SK-N-SH treated with all-trans-retinoic acid at 6 μM for 48 hours (cell line): Measurements from ENCODE around the gene CNN2.

Experiments
- ATAC-seq: fragments of 200-7000 bp; cut with Tn5 transposase; 3 replicates; pipeline ENCODE4 v1.9.1; 2020; ENCODE audit warnings: mild to moderate bottlenecking, moderate library complexity
- ARNTL ChIP-seq: fragments of 450-650 bp; formaldehyde crosslinking; IDR thresholded peaks from 2 replicates; pipeline ENCODE4 v1.5.0; 2020; ENCODE audit warnings: low read depth, mild to moderate bottlenecking, moderate library complexity, borderline replicate concordance
- BACH2 ChIP-seq: fragments of 250-450 bp; sonication (Bioruptor Pico); IDR thresholded peaks from 2 replicates; pipeline ENCODE4 v1.9.0; 2021; ENCODE audit warnings: mild to moderate bottlenecking, borderline replicate concordance
- ESRRG ChIP-seq: fragments of 250-450 bp; sonication (Bioruptor Pico); IDR thresholded peaks from 2 replicates; pipeline ENCODE4 v1.6.1; 2021; ENCODE audit warnings: mild to moderate bottlenecking
- GLIS3 ChIP-seq: fragments of 250-450 bp; sonication (Bioruptor Pico); IDR thresholded peaks from 2 replicates; pipeline ENCODE4 v1.5.0; 2020; ENCODE audit warnings: mild to moderate bottlenecking, moderate library complexity
- ISL1 ChIP-seq: fragments of 250-450 bp; sonication (Bioruptor Pico); IDR thresholded peaks from 2 replicates; pipeline ENCODE4 v2.1.2; 2022; ENCODE audit warnings: mild to moderate bottlenecking, moderate library complexity
- OSR1 ChIP-seq: fragments of 250-450 bp; sonication (Bioruptor Pico); IDR thresholded peaks from 2 replicates; pipeline ENCODE4 v1.8.0; 2022; ENCODE audit warnings: moderate library complexity, mild to moderate bottlenecking, inconsistent platforms
- PPARA ChIP-seq: fragments of 250-450 bp; sonication (Bioruptor Pico); IDR thresholded peaks from 2 replicates; pipeline ENCODE4 v1.5.0; 2020; ENCODE audit warnings: mild to moderate bottlenecking, borderline replicate concordance
- RARB ChIP-seq: fragments of 250-450 bp; sonication (Bioruptor Pico); IDR thresholded peaks from 2 replicates; pipeline ENCODE4 v1.8.0; 2021; ENCODE audit warnings: mild to moderate bottlenecking, moderate library complexity
- SNAI2 ChIP-seq: fragments of 250-450 bp; sonication (Bioruptor Pico); IDR thresholded peaks from 2 replicates; pipeline ENCODE4 v1.5.0; 2020; ENCODE audit warnings: mild to moderate bottlenecking, moderate library complexity
- TOX ChIP-seq: fragments of 250-450 bp; sonication (Bioruptor Pico); IDR thresholded peaks from 2 replicates; pipeline ENCODE4 v1.8.0; 2021; ENCODE audit warnings: mild to moderate bottlenecking, moderate library complexity, borderline replicate concordance
- ZC3H10 ChIP-seq: fragments of 250-450 bp; sonication (Bioruptor Pico); IDR thresholded peaks from 2 replicates; pipeline ENCODE4 v1.5.1; 2021; ENCODE audit warnings: mild to moderate bottlenecking, moderate library complexity
- ZFP3 ChIP-seq: fragments of 250-450 bp; sonication (Bioruptor Pico); IDR thresholded peaks from 2 replicates; pipeline ENCODE4 v1.5.0; 2020; ENCODE audit warnings: mild to moderate bottlenecking, moderate library complexity
- ZFP30 ChIP-seq: fragments of 450-650 bp; formaldehyde crosslinking; IDR thresholded peaks from 2 replicates; pipeline ENCODE4 v1.5.0; 2022; ENCODE audit warnings: mild to moderate bottlenecking, moderate library complexity
- ZNF565 ChIP-seq: fragments of 450-650 bp; formaldehyde crosslinking; conservative IDR thresholded peaks from 2 replicates; pipeline ENCODE4 v1.5.0; 2020; ENCODE audit warnings: low read depth, mild to moderate bottlenecking, moderate library complexity
- ZNF70 ChIP-seq: fragments of 450-650 bp; formaldehyde crosslinking; IDR thresholded peaks from 2 replicates; pipeline ENCODE4 v1.5.0; 2020; ENCODE audit warnings: mild to moderate bottlenecking, moderate library complexity
- ZNF8 ChIP-seq: fragments of 450-650 bp; formaldehyde crosslinking; IDR thresholded peaks from 2 replicates; pipeline ENCODE4 v1.5.0; 2020; ENCODE audit warnings: mild to moderate bottlenecking, moderate library complexity
- TF ChIP-seq, protein P1 (sequence below): fragments of 250-450 bp; sonication (Bioruptor Pico); IDR thresholded peaks from 2 replicates; pipeline ENCODE4 v1.8.0; 2020; ENCODE audit warnings: mild to moderate bottlenecking, moderate library complexity, borderline replicate concordance
- TF ChIP-seq, protein P2 (sequence below): fragments of 250-450 bp; sonication (Bioruptor Pico); IDR thresholded peaks from 2 replicates; pipeline ENCODE4 v1.5.1; 2021; ENCODE audit warnings: mild to moderate bottlenecking, moderate library complexity
- TF ChIP-seq, protein P3 (sequence below): fragments of 250-450 bp; sonication (Bioruptor Pico); IDR thresholded peaks from 2 replicates; pipeline ENCODE4 v1.5.0; 2020; ENCODE audit warnings: mild to moderate bottlenecking, moderate library complexity
- TF ChIP-seq, protein P4 (sequence below): fragments of 250-450 bp; sonication (Bioruptor Pico); IDR thresholded peaks from 2 replicates; pipeline ENCODE4 v1.8.0; 2021; ENCODE audit warnings: low read depth, mild to moderate bottlenecking, moderate library complexity, borderline replicate concordance

CNN2 gene

DNA sequence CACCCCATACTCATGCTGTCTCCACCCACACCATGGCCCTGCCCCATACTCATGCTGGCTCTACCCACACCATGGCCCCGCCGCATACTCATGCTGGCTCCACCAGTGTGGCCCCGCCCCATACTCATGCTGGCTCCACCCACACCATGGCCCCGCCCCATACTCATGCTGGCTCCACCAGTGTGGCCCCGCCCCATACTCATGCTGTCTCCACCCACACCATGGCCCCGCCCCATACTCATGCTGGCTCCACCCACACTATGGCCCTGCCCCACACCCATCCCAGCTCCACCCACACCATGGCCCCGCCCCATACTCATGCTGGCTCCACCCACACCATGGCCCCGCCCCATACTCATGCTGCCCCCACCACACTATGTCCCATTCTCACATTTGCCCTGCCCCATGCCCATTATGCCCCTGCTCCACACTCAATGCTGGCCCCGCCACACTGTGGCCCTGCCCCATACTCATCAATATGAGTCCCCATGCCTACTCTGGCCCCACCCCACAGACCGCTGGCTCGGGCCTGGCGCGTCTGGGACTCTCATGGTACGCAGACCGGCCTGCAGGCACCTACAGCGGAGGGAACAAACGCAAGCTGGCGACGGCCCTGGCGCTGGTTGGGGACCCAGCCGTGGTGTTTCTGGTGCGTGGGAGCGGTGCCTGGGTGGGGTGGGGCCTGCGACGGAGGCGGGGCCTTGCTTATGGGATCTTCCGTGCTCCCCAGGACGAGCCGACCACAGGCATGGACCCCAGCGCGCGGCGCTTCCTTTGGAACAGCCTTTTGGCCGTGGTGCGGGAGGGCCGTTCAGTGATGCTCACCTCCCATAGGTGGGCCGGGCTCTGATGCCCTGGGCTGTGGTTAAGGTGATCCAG lies 36.9 kb downstream of the CNN2 start (continued):
- TF ChIP-seq, protein P1, sequence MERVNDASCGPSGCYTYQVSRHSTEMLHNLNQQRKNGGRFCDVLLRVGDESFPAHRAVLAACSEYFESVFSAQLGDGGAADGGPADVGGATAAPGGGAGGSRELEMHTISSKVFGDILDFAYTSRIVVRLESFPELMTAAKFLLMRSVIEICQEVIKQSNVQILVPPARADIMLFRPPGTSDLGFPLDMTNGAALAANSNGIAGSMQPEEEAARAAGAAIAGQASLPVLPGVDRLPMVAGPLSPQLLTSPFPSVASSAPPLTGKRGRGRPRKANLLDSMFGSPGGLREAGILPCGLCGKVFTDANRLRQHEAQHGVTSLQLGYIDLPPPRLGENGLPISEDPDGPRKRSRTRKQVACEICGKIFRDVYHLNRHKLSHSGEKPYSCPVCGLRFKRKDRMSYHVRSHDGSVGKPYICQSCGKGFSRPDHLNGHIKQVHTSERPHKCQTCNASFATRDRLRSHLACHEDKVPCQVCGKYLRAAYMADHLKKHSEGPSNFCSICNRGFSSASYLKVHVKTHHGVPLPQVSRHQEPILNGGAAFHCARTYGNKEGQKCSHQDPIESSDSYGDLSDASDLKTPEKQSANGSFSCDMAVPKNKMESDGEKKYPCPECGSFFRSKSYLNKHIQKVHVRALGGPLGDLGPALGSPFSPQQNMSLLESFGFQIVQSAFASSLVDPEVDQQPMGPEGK (CRISPR knock-in tag), result no peak
- TF ChIP-seq RARB (CRISPR knock-in tag), result no peak
- no peak for TF ChIP-seq BACH2 (CRISPR knock-in tag)
- no peak for TF ChIP-seq ESRRG (CRISPR knock-in tag)
- no peak for TF ChIP-seq TOX (CRISPR knock-in tag)
- no peak for TF ChIP-seq OSR1 (CRISPR knock-in tag)
- TF ChIP-seq, protein P2, sequence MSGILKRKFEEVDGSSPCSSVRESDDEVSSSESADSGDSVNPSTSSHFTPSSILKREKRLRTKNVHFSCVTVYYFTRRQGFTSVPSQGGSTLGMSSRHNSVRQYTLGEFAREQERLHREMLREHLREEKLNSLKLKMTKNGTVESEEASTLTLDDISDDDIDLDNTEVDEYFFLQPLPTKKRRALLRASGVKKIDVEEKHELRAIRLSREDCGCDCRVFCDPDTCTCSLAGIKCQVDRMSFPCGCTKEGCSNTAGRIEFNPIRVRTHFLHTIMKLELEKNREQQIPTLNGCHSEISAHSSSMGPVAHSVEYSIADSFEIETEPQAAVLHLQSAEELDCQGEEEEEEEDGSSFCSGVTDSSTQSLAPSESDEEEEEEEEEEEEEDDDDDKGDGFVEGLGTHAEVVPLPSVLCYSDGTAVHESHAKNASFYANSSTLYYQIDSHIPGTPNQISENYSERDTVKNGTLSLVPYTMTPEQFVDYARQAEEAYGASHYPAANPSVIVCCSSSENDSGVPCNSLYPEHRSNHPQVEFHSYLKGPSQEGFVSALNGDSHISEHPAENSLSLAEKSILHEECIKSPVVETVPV (CRISPR knock-in tag), result no peak
- no peak for TF ChIP-seq ZFP30
- no peak for TF ChIP-seq ZNF70 (CRISPR knock-in tag)
- no peak for TF ChIP-seq ARNTL (CRISPR knock-in tag)

DNA sequence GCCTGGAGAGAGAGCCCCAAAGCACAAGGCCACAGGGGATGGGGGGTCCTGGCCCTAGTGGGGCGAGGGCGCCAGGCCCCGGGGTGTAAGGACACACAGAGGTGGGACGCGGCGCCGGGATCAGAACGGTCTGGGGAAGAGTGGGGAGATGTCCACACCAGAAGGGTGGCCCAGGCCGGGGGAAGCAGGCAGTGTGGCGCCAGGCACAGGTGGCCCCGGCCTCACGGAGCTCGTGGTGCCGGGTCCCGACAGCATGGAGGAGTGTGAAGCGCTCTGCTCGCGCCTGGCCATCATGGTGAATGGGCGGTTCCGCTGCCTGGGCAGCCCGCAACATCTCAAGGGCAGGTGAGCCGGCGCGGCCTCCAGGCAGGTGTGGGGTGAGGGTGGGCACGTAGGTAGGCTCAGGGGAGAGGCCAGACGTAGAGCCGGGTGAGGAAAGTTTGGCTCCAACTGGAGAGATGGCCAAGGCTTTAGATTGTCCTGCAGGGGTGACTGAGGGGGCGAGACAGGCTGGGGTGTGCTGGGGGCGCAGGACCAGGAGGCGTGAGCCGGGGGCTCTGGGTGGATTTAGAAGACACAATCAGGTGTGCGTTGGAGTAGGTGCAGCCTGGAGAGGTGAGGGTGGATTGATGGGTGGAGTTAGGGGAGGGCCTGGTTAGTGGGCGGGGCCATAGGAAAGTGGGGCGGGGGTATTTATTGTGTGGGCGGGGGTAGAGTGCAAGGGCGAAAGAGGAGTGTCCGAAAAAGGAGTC lies 37.7 kb downstream of the CNN2 start:
- ATAC-seq, result no peak
- TF ChIP-seq ESRRG (CRISPR knock-in tag) (no peak), ZNF70 (CRISPR knock-in tag) (no peak), BACH2 (CRISPR knock-in tag) (no peak), PPARA (CRISPR knock-in tag) (no peak), ZNF565 (CRISPR knock-in tag) (no peak), ZNF8 (CRISPR knock-in tag) (no peak), ARNTL (CRISPR knock-in tag) (no peak), SNAI2 (CRISPR knock-in tag) (no peak), ZFP30 (no peak), ZFP3 (CRISPR knock-in tag) (no peak), GLIS3 (CRISPR knock-in tag) (no peak), OSR1 (CRISPR knock-in tag) (no peak), ISL1 (no peak), TOX (CRISPR knock-in tag) (no peak), RARB (CRISPR knock-in tag) (no peak), ZC3H10 (CRISPR knock-in tag) (no peak)
- TF ChIP-seq, protein P3, sequence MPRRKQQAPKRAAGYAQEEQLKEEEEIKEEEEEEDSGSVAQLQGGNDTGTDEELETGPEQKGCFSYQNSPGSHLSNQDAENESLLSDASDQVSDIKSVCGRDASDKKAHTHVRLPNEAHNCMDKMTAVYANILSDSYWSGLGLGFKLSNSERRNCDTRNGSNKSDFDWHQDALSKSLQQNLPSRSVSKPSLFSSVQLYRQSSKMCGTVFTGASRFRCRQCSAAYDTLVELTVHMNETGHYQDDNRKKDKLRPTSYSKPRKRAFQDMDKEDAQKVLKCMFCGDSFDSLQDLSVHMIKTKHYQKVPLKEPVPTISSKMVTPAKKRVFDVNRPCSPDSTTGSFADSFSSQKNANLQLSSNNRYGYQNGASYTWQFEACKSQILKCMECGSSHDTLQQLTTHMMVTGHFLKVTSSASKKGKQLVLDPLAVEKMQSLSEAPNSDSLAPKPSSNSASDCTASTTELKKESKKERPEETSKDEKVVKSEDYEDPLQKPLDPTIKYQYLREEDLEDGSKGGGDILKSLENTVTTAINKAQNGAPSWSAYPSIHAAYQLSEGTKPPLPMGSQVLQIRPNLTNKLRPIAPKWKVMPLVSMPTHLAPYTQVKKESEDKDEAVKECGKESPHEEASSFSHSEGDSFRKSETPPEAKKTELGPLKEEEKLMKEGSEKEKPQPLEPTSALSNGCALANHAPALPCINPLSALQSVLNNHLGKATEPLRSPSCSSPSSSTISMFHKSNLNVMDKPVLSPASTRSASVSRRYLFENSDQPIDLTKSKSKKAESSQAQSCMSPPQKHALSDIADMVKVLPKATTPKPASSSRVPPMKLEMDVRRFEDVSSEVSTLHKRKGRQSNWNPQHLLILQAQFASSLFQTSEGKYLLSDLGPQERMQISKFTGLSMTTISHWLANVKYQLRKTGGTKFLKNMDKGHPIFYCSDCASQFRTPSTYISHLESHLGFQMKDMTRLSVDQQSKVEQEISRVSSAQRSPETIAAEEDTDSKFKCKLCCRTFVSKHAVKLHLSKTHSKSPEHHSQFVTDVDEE, result no peak
- TF ChIP-seq, protein P4, sequence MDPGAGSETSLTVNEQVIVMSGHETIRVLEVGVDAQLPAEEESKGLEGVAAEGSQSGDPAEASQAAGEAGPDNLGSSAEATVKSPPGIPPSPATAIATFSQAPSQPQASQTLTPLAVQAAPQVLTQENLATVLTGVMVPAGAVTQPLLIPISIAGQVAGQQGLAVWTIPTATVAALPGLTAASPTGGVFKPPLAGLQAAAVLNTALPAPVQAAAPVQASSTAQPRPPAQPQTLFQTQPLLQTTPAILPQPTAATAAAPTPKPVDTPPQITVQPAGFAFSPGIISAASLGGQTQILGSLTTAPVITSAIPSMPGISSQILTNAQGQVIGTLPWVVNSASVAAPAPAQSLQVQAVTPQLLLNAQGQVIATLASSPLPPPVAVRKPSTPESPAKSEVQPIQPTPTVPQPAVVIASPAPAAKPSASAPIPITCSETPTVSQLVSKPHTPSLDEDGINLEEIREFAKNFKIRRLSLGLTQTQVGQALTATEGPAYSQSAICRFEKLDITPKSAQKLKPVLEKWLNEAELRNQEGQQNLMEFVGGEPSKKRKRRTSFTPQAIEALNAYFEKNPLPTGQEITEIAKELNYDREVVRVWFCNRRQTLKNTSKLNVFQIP (CRISPR knock-in tag), result no peak
- TF ChIP-seq, protein P1 (CRISPR knock-in tag), result no peak
